PC-3 (cell line): ENCODE measurements around the gene SDK2. TPM values are rescaled to one million over a fixed set of nuclear protein-coding genes. Genes with fewer than 3 reads are reported as not detected.

ENCODE experiments used
- ATAC-seq: fragments of 200-7000 bp; cut with Tn5 transposase; 2 replicates; pipeline ENCODE4 v1.9.1; 2020; ENCODE audit warnings: mild to moderate bottlenecking, moderate library complexity
- BruUV-seq: library from RNA; stranded (reverse); fragments of 400-500 nt; replicated peaks from 2 replicates; lab custom pipeline; 2021; lab: Mats Ljungman, UMichigan
- CTCF ChIA-PET: fragments of 300-600 bp; sonication (Branson Sonifier 250); formaldehyde crosslinking; loops from one replicate; lab custom pipeline; 2022; ENCODE audit warnings: antibody characterized with exemption; lab: Charles Lee
- POLR2A ChIA-PET: fragments of 300-600 bp; sonication (Branson Sonifier 250); formaldehyde crosslinking; loops from one replicate; lab custom pipeline; 2022; ENCODE audit warnings: antibody characterized with exemption; ENCODE audit not compliant: unreplicated experiment; lab: Charles Lee
- DNase-seq: peaks from one replicate; pipeline ENCODE4 v3.0.0-alpha.2; 2015
- H2AFZ ChIP-seq: fragments of 300-600 bp; sonication (generic); 2 replicates; pipeline ENCODE4 v1.6.0; 2016; ENCODE audit warnings: antibody characterized with exemption, low read length
- H3F3A ChIP-seq: fragments of 300-600 bp; sonication (generic); one replicate; pipeline ENCODE4 v1.6.0; 2017; ENCODE audit warnings: antibody characterized with exemption, low read length, control low read depth, mild to moderate bottlenecking; ENCODE audit not compliant: unreplicated experiment
- H3K27ac ChIP-seq: fragments of 300-600 bp; sonication (generic); 2 replicates; pipeline ENCODE4 v1.5.1; 2016; ENCODE audit warnings: mild to moderate bottlenecking, low read length
- H3K27me3 ChIP-seq: fragments of 300-600 bp; sonication (generic); 2 replicates; pipeline ENCODE4 v1.6.1; 2016; ENCODE audit warnings: low read length, mixed read lengths
- H3K36me3 ChIP-seq: fragments of 300-600 bp; sonication (generic); 2 replicates; pipeline ENCODE4 v1.6.1; 2016; ENCODE audit warnings: low read depth, mixed run types, low read length, mixed read lengths
- H3K4me1 ChIP-seq: fragments of 300-600 bp; sonication (generic); 2 replicates; pipeline ENCODE4 v1.5.1; 2016; ENCODE audit warnings: low read length; ENCODE audit not compliant: insufficient read depth
- H3K4me2 ChIP-seq: fragments of 300-600 bp; sonication (generic); 2 replicates; pipeline ENCODE4 v1.6.0; 2016; ENCODE audit warnings: low read length
- H3K4me3 ChIP-seq: fragments of 300-600 bp; sonication (generic); 2 replicates; pipeline ENCODE4 v1.5.1; 2016; ENCODE audit warnings: mild to moderate bottlenecking, low read length, mixed read lengths
- H3K79me2 ChIP-seq: fragments of 300-600 bp; sonication (generic); 2 replicates; pipeline ENCODE4 v1.6.1; 2017; ENCODE audit warnings: low read length, mixed read lengths
- H3K9ac ChIP-seq: fragments of 300-600 bp; sonication (generic); 2 replicates; pipeline ENCODE4 v1.6.0; 2016; ENCODE audit warnings: mild to moderate bottlenecking, low read length
- H3K9me2 ChIP-seq: fragments of 300-600 bp; sonication (generic); replicated peaks from 2 replicates; pipeline ENCODE4 v1.6.1; 2016; ENCODE audit warnings: mixed run types, low read length, mixed read lengths
- H3K9me3 ChIP-seq: fragments of 300-600 bp; sonication (generic); 2 replicates; pipeline ENCODE4 v1.6.1; 2016; ENCODE audit warnings: low read length, mixed read lengths
- H4K20me1 ChIP-seq: fragments of 300-600 bp; sonication (generic); 2 replicates; pipeline ENCODE4 v1.6.1; 2016; ENCODE audit warnings: low read length, mixed read lengths
- CTCF ChIP-seq: fragments of 300-600 bp; sonication (generic); conservative IDR thresholded peaks from 2 replicates; pipeline ENCODE4 v1.5.1; 2017; ENCODE audit warnings: antibody characterized with exemption, low read depth, mild to moderate bottlenecking, low read length
- EZH2 ChIP-seq: fragments of 300-600 bp; sonication (generic); IDR thresholded peaks from one replicate; pipeline ENCODE4 v1.6.1; 2017; ENCODE audit warnings: antibody characterized with exemption, mild to moderate bottlenecking, low read length; ENCODE audit not compliant: unreplicated experiment
- EZH2phosphoT487 ChIP-seq: fragments of 300-600 bp; sonication (generic); IDR thresholded peaks from 2 replicates; pipeline ENCODE4 v1.6.1; 2018; ENCODE audit warnings: mild to moderate bottlenecking, antibody characterized with exemption, low read length, borderline replicate concordance
- intact Hi-C: fragments of 100-400 bp; cut with micrococcal nuclease; formaldehyde crosslinking; loops from 2 replicates; pipeline ENCODE4 v1.9.0; 2023
- total RNA-seq: library from RNA; depleted of rRNA; stranded (reverse); fragments of >200 nt; gene quantifications from 2 replicates; pipeline ENCODE4 v1.2.3, GENCODE V29; 2014

Gene SDK2
- total RNA-seq, 1 experiment from 2014 or later, result 0.07 TPM

DNA sequence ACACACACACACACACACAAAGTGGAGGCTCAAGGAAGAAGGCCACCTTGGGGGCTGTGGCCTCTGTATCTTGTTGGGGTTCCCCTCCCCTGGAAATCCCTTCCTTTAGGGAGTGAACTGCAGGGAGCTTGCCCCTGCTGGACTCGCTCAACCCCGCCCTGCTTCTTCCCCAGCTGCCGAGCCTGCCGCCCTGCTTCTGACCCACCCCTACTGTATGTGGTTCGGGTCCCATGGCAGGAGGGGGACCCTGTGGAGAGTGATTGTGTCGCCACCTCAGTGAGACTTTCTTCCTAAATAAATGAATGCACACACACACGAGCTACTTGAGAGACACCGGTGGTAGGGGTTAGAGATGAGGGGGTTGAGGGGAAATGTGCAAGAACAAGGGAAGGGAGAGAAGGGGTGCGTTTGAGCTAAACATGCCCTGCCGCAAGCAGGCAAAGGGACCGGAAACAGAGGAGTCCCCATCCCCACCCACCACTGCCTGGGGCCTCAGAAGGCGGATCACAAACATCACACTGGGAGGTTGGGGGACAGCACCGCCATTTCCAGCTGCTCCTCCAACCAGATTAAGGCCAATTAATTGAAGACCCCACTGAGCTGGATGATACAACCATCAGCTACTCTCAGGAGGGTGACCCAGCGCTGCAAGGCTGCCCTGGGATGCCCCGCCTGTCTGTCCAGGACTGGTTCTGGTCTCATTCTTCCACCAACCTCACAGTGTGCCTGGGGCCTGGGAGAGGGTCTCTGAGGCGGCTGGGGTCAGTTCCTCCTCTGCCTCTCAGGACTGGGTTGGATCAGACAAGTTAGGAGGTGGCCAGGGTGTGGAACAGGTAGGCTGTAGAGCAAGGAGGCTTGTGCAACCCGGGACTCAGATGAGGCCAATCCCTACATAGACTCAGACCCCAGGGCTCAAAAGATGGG, 98.9 kb downstream of the SDK2 start:
- 0 out of 2 replicates have a peak, but pooled peaks cover 3% of the 10 kb centered on the region for H4K20me1 ChIP-seq
- no peak overlapping the region for H3K27ac ChIP-seq
- H3K79me2 ChIP-seq, result no peaks in the 10 kb centered on the region
- H3F3A ChIP-seq, result no peaks in the 10 kb centered on the region
- H2AFZ ChIP-seq, result no peak overlapping the region
- no peak overlapping the region for H3K9ac ChIP-seq
- peaks cover 97% of the 10 kb centered on the region for H3K27me3 ChIP-seq
- BruUV-seq, result no TSS peak
- H3K9me2 ChIP-seq, result no peaks in the 10 kb centered on the region; the same call in 1 of the 2 replicates
- no peak overlapping the region for H3K4me2 ChIP-seq
- intact Hi-C loops, result no loop called here
- TF ChIP-seq EZH2phosphoT487 (no peak), EZH2 (no peak), CTCF (no peak)
- no peak for DNase-seq
- no peaks in the 10 kb centered on the region for H3K9me3 ChIP-seq
- H3K4me1 ChIP-seq, result no peaks in the 10 kb centered on the region
- POLR2A ChIA-PET, result no interaction called here
- no peak for ATAC-seq
- CTCF ChIA-PET, result no interaction called here
- H3K36me3 ChIP-seq, result no peaks in the 10 kb centered on the region
- H3K4me3 ChIP-seq, result no peak overlapping the region

DNA sequence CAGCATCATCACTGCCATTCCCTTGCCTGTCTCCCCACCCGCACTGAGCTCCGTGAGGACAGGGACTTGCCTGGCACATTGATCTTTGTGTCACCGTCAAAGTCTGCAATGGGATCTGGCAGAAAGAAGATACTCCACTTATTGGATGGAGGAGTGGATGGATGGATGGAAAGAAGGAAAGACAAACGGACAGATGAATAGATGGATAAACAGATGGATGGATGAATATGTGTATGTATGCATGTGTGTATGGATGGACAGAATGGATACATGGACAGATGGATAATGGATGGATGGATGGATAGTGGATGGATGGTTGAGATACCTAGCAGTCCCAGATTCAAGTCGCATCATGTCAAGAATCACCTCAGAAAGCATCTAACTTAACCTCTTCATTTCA, 99.9 kb downstream of the SDK2 start:
- Histone ChIP-seq H3F3A (no peaks in the 10 kb centered on the region), H3K27me3 (peaks cover 96% of the 10 kb centered on the region), H3K9me2 (no peaks in the 10 kb centered on the region; the same call in 1 of the 2 replicates), H3K4me1 (no peaks in the 10 kb centered on the region), H3K4me2 (no peak overlapping the region), H3K4me3 (no peak overlapping the region), H3K27ac (no peak overlapping the region), H3K79me2 (no peaks in the 10 kb centered on the region), H4K20me1 (0 out of 2 replicates have a peak, but pooled peaks cover 3% of the 10 kb centered on the region), H3K9ac (no peak overlapping the region), H2AFZ (no peak overlapping the region), H3K36me3 (no peaks in the 10 kb centered on the region), H3K9me3 (no peaks in the 10 kb centered on the region)
- ATAC-seq, result no peak
- POLR2A ChIA-PET, result no interaction called here
- CTCF ChIA-PET, result no interaction called here
- no TSS peak for BruUV-seq
- intact Hi-C loops, result no loop called here
- TF ChIP-seq EZH2, result no peak
- TF ChIP-seq CTCF, result no peak
- TF ChIP-seq EZH2phosphoT487, result no peak
- DNase-seq, result no peak

- no peak for ATAC-seq
- peaks cover 95% of the 10 kb centered on the region for H3K27me3 ChIP-seq
- H4K20me1 ChIP-seq, result no peaks in the 10 kb centered on the region
- intact Hi-C loops, result no loop called here
- H3K36me3 ChIP-seq, result no peaks in the 10 kb centered on the region
- H3K9me2 ChIP-seq, result no peaks in the 10 kb centered on the region; the same call in 1 of the 2 replicates
- DNase-seq, result no peak
- TF ChIP-seq EZH2, result no peak
- no peak for TF ChIP-seq CTCF
- TF ChIP-seq EZH2phosphoT487, result no peak
- no peak overlapping the region for H2AFZ ChIP-seq
- H3K9ac ChIP-seq, result no peak overlapping the region
- H3K27ac ChIP-seq, result no peak overlapping the region
- H3K9me3 ChIP-seq, result no peaks in the 10 kb centered on the region
- ChIA-PET POLR2A (no interaction called here), CTCF (no interaction called here)
- no TSS peak for BruUV-seq
- H3K4me2 ChIP-seq, result no peak overlapping the region
- H3K4me3 ChIP-seq, result no peak overlapping the region
- H3F3A ChIP-seq, result no peaks in the 10 kb centered on the region
- no peaks in the 10 kb centered on the region for H3K4me1 ChIP-seq
- H3K79me2 ChIP-seq, result no peaks in the 10 kb centered on the region
Observed at GRCh38 chr17:73542323-73542722, 101.9 kb downstream of the SDK2 start.
